K562 (cell line): ENCODE measurements around the gene RWDD1. TPM values are rescaled to one million over a fixed set of nuclear protein-coding genes. Genes with fewer than 3 reads are reported as not detected.

ENCODE experiments used
- ETV6 ChIP-seq, 3 experiments: fragments of 150-350 bp in 1 of 3; sonication (generic) in 1 of 3; formaldehyde crosslinking in 1 of 3; IDR thresholded peaks; 2 replicates each; pipeline versions ENCODE4 v1.6.1 to v1.8.0; 2014 to 2022; ENCODE audit warnings: borderline replicate concordance in 2 of 3, low read depth in 2 of 3, antibody characterized with exemption in 1 of 3, low read length in 1 of 3, mild to moderate bottlenecking in 1 of 3, missing genetic modification reagents in 1 of 3
- HSF4 ChIP-seq: fragments of 250-450 bp; sonication (Bioruptor Pico); IDR thresholded peaks from 2 replicates; pipeline ENCODE4 v2.1.2; 2022; ENCODE audit warnings: mild to moderate bottlenecking, moderate library complexity, borderline replicate concordance
- KLF16 ChIP-seq: IDR thresholded peaks from 2 replicates; pipeline ENCODE4 v1.6.1; 2016; ENCODE audit warnings: antibody characterized with exemption
- POLR2AphosphoS5 ChIP-seq: IDR thresholded peaks from 2 replicates; pipeline ENCODE4 v1.6.1; 2011; ENCODE audit warnings: mild to moderate bottlenecking, low read depth, low read length, moderate library complexity; ENCODE audit not compliant: control insufficient read depth, insufficient read depth
- PREB ChIP-seq: sonication (generic); formaldehyde crosslinking; IDR thresholded peaks from 2 replicates; pipeline ENCODE4 v1.8.1; 2023; ENCODE audit warnings: mild to moderate bottlenecking, missing genetic modification reagents
- SMARCA5 ChIP-seq: fragments of 450-650 bp; IDR thresholded peaks from 2 replicates; pipeline ENCODE4 v1.6.1; 2016
- SNIP1 ChIP-seq: fragments of 450-650 bp; IDR thresholded peaks from 2 replicates; pipeline ENCODE4 v1.7.1; 2017; ENCODE audit warnings: low read depth, mild to moderate bottlenecking
- U2AF2 ChIP-seq: fragments of 200-400 bp; formaldehyde crosslinking; optimal IDR thresholded peaks from 2 replicates; pipeline ENCODE3; 2017; ENCODE audit warnings: low read depth, mild to moderate bottlenecking, low read length
- ZBTB43 ChIP-seq: sonication (generic); formaldehyde crosslinking; IDR thresholded peaks from 2 replicates; pipeline ENCODE4 v1.8.0; 2023; ENCODE audit warnings: mild to moderate bottlenecking, missing genetic modification reagents
- ZMIZ1 ChIP-seq, 2 experiments: fragments of 150-350 bp in 1 of 2; IDR thresholded peaks; 2 replicates each; pipeline ENCODE4 v1.6.1; 2012 to 2016; ENCODE audit warnings: low read depth in 2 of 2, low read length in 2 of 2, mild to moderate bottlenecking in 1 of 2, moderate library complexity in 1 of 2
- ZNF212 ChIP-seq: fragments of 450-650 bp; formaldehyde crosslinking; IDR thresholded peaks from 2 replicates; pipeline ENCODE4 v1.4.0; 2020; ENCODE audit warnings: mild to moderate bottlenecking
- ZNF717 ChIP-seq: fragments of 250-450 bp; sonication (Bioruptor Pico); IDR thresholded peaks from 2 replicates; pipeline ENCODE4 v1.5.0; 2021
- polyA plus RNA-seq, 8 experiments: library from polyadenylated mRNA; depleted of rRNA in 4 of 8; stranded (reverse) in 5 of 8; unstranded in 3 of 8; fragments of >200 nt; fragmentation: Nextera tagmentation in 2 of 8; fragmentation: Illumina TruSeq in 1 of 8; extraction: Ambion mirVana in 2 of 8; extraction: Trizol in 1 of 8; gene quantifications; 2 replicates each; pipeline versions ENCODE4 v1.2.1 to v1.2.3, GENCODE V29; 2011 to 2014; ENCODE audit warnings: inconsistent platforms in 1 of 8, missing spikeins in 1 of 8
- total RNA-seq, 7 experiments: library from RNA; depleted of rRNA in 6 of 7; stranded (reverse); fragments of >200 nt in 6 of 7; fragmentation: Illumina TruSeq in 2 of 7; extraction: Trizol in 2 of 7; gene quantifications; 2 replicates each; pipeline versions ENCODE4 v1.2.1 to v1.2.3, GENCODE V29; 2011 to 2021; ENCODE audit warnings: low replicate concordance in 1 of 7
- TF ChIP-seq, protein P1 (sequence below): fragments of 200-800 bp; sonication (Bioruptor generic); IDR thresholded peaks from 2 replicates; pipeline ENCODE4 v1.6.1; 2016; ENCODE audit warnings: missing genetic modification characterization, missing compliant biosample characterization
- TF ChIP-seq, protein P2 (sequence below): fragments of 200-800 bp; sonication (Bioruptor generic); IDR thresholded peaks from 2 replicates; pipeline ENCODE4 v1.6.1; 2017; ENCODE audit warnings: missing genetic modification characterization, missing compliant biosample characterization

Gene RWDD1
- total and polyA plus RNA-seq, 9 of the 15 experiments (the other 6 are each of a cell fraction or from before 2014, with no cell fraction given) = 31.9 to 89.8 (median 48.7) TPM

DNA sequence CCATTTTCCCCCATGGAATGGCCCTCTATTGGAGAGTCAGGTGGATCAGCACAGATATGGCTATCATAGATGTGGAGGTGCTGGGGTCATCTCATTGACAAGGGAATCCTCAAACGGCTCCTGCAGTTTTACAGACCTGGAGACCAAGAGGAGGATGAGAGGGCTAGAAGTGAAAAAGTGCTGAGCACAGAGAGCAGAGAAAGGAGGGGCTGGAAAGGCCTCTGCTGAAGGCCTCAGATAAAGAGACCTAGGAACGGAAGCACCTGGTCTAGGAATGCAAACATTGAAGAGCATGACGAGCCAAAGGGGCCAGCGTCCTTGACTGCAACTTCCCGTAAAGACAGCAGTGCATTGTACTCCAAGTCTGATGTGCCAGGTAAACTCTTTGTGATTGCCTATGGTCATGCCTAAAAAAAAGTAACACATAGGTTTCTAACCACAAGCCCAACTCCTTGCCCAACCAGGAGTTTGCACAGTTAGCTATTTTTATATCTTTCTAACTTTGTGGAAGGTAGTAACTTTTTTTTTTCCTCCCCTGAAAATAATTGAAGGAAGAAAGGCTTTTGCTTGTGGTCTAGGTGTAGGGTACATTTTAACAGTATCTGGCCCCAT lies 60.2 kb downstream of the RWDD1 start (continued):
- TF ChIP-seq PREB (CRISPR knock-in tag) (no peak), ZNF717 (CRISPR knock-in tag) (no peak), POLR2AphosphoS5 (peak; percentile 41; the same call in 1 of the 2 replicates), U2AF2 (no peak), ZBTB43 (CRISPR knock-in tag) (no peak), HSF4 (CRISPR knock-in tag) (no peak), ETV6 (IDR thresholded peaks at IDR 0.05; ENCODE audit: borderline replicate concordance in 1 of 2, low read depth in 2 of 2, low read length in 1 of 2) (no peak), ETV6 (CRISPR knock-in tag; IDR thresholded peaks at IDR 0.05; ENCODE audit: borderline replicate concordance) (no peak), ZMIZ1 (IDR thresholded peaks at IDR 0.05; ENCODE audit: low read depth in 2 of 2, low read length in 2 of 2) (no peak), SNIP1 (no peak), KLF16 (no peak), SMARCA5 (no peak), ZNF212 (no peak)
- TF ChIP-seq, protein P1, sequence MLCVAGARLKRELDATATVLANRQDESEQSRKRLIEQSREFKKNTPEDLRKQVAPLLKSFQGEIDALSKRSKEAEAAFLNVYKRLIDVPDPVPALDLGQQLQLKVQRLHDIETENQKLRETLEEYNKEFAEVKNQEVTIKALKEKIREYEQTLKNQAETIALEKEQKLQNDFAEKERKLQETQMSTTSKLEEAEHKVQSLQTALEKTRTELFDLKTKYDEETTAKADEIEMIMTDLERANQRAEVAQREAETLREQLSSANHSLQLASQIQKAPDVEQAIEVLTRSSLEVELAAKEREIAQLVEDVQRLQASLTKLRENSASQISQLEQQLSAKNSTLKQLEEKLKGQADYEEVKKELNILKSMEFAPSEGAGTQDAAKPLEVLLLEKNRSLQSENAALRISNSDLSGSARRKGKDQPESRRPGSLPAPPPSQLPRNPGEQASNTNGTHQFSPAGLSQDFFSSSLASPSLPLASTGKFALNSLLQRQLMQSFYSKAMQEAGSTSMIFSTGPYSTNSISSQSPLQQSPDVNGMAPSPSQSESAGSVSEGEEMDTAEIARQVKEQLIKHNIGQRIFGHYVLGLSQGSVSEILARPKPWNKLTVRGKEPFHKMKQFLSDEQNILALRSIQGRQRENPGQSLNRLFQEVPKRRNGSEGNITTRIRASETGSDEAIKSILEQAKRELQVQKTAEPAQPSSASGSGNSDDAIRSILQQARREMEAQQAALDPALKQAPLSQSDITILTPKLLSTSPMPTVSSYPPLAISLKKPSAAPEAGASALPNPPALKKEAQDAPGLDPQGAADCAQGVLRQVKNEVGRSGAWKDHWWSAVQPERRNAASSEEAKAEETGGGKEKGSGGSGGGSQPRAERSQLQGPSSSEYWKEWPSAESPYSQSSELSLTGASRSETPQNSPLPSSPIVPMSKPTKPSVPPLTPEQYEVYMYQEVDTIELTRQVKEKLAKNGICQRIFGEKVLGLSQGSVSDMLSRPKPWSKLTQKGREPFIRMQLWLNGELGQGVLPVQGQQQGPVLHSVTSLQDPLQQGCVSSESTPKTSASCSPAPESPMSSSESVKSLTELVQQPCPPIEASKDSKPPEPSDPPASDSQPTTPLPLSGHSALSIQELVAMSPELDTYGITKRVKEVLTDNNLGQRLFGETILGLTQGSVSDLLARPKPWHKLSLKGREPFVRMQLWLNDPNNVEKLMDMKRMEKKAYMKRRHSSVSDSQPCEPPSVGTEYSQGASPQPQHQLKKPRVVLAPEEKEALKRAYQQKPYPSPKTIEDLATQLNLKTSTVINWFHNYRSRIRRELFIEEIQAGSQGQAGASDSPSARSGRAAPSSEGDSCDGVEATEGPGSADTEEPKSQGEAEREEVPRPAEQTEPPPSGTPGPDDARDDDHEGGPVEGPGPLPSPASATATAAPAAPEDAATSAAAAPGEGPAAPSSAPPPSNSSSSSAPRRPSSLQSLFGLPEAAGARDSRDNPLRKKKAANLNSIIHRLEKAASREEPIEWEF (CRISPR knock-in tag) = no peak
- TF ChIP-seq, protein P2, sequence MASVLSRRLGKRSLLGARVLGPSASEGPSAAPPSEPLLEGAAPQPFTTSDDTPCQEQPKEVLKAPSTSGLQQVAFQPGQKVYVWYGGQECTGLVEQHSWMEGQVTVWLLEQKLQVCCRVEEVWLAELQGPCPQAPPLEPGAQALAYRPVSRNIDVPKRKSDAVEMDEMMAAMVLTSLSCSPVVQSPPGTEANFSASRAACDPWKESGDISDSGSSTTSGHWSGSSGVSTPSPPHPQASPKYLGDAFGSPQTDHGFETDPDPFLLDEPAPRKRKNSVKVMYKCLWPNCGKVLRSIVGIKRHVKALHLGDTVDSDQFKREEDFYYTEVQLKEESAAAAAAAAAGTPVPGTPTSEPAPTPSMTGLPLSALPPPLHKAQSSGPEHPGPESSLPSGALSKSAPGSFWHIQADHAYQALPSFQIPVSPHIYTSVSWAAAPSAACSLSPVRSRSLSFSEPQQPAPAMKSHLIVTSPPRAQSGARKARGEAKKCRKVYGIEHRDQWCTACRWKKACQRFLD (CRISPR knock-in tag) = no peak
